HepG2 (cell line): ENCODE measurements around the gene CENPO. TPM values are rescaled to one million over a fixed set of nuclear protein-coding genes. Genes with fewer than 3 reads are reported as not detected.

ENCODE experiments used
- CCDC6 ChIP-seq: sonication (generic); formaldehyde crosslinking; IDR thresholded peaks from 2 replicates; pipeline ENCODE4 v1.8.1; 2022; ENCODE audit warnings: mild to moderate bottlenecking, missing genetic modification reagents, moderate library complexity
- CEBPB ChIP-seq: IDR thresholded peaks from 2 replicates; pipeline ENCODE4 v1.6.1; 2011; ENCODE audit warnings: low read depth, low read length, improper control_type of control experiment, borderline replicate concordance
- DNMT3B ChIP-seq: conservative IDR thresholded peaks from 2 replicates; pipeline ENCODE4 v1.6.1; 2016; ENCODE audit warnings: missing biosample characterization, control low read depth
- FOXP1 ChIP-seq, 2 experiments: fragments of 450-650 bp in 1 of 2; IDR thresholded peaks; 2 replicates each; pipeline ENCODE4 v1.6.1; 2017 to 2018; ENCODE audit warnings: antibody characterized with exemption in 1 of 2
- GTF2F1 ChIP-seq: fragments of 150-350 bp; IDR thresholded peaks from 2 replicates; pipeline ENCODE4 v1.6.1; 2014; ENCODE audit warnings: low read length
- HDAC2 ChIP-seq: sonication (generic); formaldehyde crosslinking; IDR thresholded peaks from 2 replicates; pipeline ENCODE4 v1.4.0; 2020; ENCODE audit warnings: missing genetic modification reagents
- MTA1 ChIP-seq: sonication (generic); formaldehyde crosslinking; IDR thresholded peaks from 2 replicates; pipeline ENCODE4 v1.4.0; 2020; ENCODE audit warnings: missing genetic modification reagents, mild to moderate bottlenecking, borderline replicate concordance
- MTA3 ChIP-seq: sonication (generic); formaldehyde crosslinking; IDR thresholded peaks from 2 replicates; pipeline ENCODE4 v1.4.0; 2020; ENCODE audit warnings: missing genetic modification reagents
- PITX1 ChIP-seq: sonication (generic); formaldehyde crosslinking; IDR thresholded peaks from 2 replicates; pipeline ENCODE4 v1.5.1; 2020; ENCODE audit warnings: mild to moderate bottlenecking, missing genetic modification reagents
- RFXAP ChIP-seq: sonication (generic); formaldehyde crosslinking; IDR thresholded peaks from 2 replicates; pipeline ENCODE4 v1.4.0; 2020; ENCODE audit warnings: missing genetic modification reagents, borderline replicate concordance
- TARDBP ChIP-seq: sonication (generic); formaldehyde crosslinking; IDR thresholded peaks from 2 replicates; pipeline ENCODE4 v1.8.0; 2022; ENCODE audit warnings: mild to moderate bottlenecking, missing genetic modification reagents
- ZNF136 ChIP-seq: sonication (generic); formaldehyde crosslinking; IDR thresholded peaks from 2 replicates; pipeline ENCODE4 v1.8.1; 2022; ENCODE audit warnings: low read depth, mild to moderate bottlenecking, moderate library complexity, missing genetic modification reagents
- ZNF567 ChIP-seq: sonication (generic); formaldehyde crosslinking; IDR thresholded peaks from 2 replicates; pipeline ENCODE4 v1.8.1; 2023; ENCODE audit warnings: mild to moderate bottlenecking, missing genetic modification reagents, borderline replicate concordance
- ZNF749 ChIP-seq: sonication (generic); formaldehyde crosslinking; IDR thresholded peaks from 2 replicates; pipeline ENCODE4 v1.8.0; 2022; ENCODE audit warnings: mild to moderate bottlenecking, missing genetic modification reagents, moderate library complexity, borderline replicate concordance
- ZNF841 ChIP-seq: sonication (generic); formaldehyde crosslinking; IDR thresholded peaks from 2 replicates; pipeline ENCODE4 v1.8.1; 2023; ENCODE audit warnings: missing genetic modification reagents, borderline replicate concordance
- polyA plus RNA-seq, 8 experiments: library from polyadenylated mRNA; depleted of rRNA in 3 of 8; stranded (reverse) in 7 of 8; unstranded in 1 of 8; fragments of >200 nt; fragmentation: Illumina TruSeq in 4 of 8; extraction: Trizol in 4 of 8; gene quantifications; 2 replicates each; pipeline versions ENCODE4 v1.2.1 to v1.2.3, GENCODE V29; 2011 to 2016; ENCODE audit warnings: low read depth in 4 of 8, missing spikeins in 1 of 8, mixed read lengths in 1 of 8; ENCODE audit not compliant: insufficient read depth in 1 of 8
- total RNA-seq, 5 experiments: library from RNA; depleted of rRNA; stranded (reverse); fragments of >200 nt; fragmentation: Illumina TruSeq; extraction: Trizol; gene quantifications; 2 replicates each; pipeline ENCODE4 v1.2.3, GENCODE V29; 2016; ENCODE audit warnings: low read depth in 1 of 5
- TF ChIP-seq, protein P1 (sequence below): sonication (generic); formaldehyde crosslinking; IDR thresholded peaks from 2 replicates; pipeline ENCODE4 v1.4.0; 2020; ENCODE audit warnings: missing genetic modification reagents
- TF ChIP-seq, protein P2 (sequence below), 2 experiments: sonication (generic) in 1 of 2; formaldehyde crosslinking in 1 of 2; IDR thresholded peaks; 2 replicates each; pipeline versions ENCODE4 v1.5.1 to v1.6.1; 2011 to 2020; ENCODE audit warnings: borderline replicate concordance in 1 of 2, low read depth in 1 of 2, low read length in 1 of 2, mild to moderate bottlenecking in 1 of 2, missing genetic modification reagents in 1 of 2, moderate library complexity in 1 of 2
- TF ChIP-seq, protein P3 (sequence below): fragments of 450-650 bp; IDR thresholded peaks from 2 replicates; pipeline ENCODE4 v1.6.1; 2016
- TF ChIP-seq, protein P4 (sequence below): sonication (generic); formaldehyde crosslinking; IDR thresholded peaks from 2 replicates; pipeline ENCODE4 v1.4.0; 2020; ENCODE audit warnings: missing genetic modification reagents, mild to moderate bottlenecking, borderline replicate concordance

The CENPO gene
- total and polyA plus RNA-seq, 2 of the 13 experiments (the other 11 are each of a cell fraction or from before 2014, with no cell fraction given) = 19.7 to 35.5 TPM

DNA sequence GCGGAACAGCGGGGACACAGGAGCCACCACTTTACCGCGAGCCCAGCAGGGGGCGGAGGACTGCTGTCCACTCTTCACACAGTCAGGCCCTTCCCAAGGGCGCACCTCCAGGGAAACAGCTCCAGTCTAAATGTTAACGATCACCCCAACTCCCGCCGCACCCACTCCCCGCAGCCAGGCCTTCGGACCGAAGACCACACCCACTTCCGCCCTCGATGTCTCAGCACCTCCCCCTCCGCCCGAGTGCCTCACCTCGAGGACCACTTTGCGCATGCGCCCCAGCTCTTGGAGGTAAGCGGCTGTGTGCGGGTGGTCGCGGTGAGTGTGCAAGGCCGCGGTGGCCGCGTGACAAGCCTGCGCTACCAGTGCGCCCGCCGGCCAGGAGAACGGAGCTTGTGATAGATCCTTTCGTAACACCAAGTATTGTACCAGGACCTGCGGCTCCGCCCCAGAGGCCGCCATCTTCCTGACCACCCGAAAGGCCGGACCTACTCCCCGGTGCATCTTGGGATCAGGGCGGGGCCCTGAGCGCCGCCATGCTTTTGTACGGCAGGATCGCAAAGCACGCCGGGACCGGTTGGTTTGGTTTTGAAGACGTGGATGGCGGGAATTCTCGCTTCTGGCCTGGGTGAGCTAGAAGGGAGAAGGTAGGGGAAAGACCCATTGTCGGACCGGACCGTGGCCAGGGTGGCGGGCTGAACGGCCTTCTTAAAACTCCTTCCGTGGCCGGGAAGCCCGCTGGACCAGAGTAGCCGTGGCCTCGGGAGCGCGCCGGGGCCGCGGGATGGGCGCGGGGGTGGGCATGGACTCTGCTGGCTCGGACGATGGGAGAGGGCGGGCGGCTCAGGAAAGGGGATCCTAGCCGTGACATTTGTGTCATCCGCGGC, at the start of gene CENPO, which contains the start of gene PTRHD1 (continued):
- TF ChIP-seq GTF2F1 (0 out of 2 replicates have a peak, but pooled peaks have one; percentile 68), MTA1 (CRISPR knock-in tag) (peak; percentile 83; the same call in 1 of the 2 replicates), MTA3 (CRISPR knock-in tag) (no peak), RFXAP (no peak; the same call in 1 of the 2 replicates), PITX1 (no peak), ZNF841 (CRISPR knock-in tag) (0 out of 2 replicates have a peak, but pooled peaks have one; percentile 21), ZNF749 (CRISPR knock-in tag) (peak; percentile 93; the same call in 1 of the 2 replicates), ZNF567 (CRISPR knock-in tag) (peak; percentile 19; the same call in 1 of the 2 replicates), CCDC6 (CRISPR knock-in tag) (peak; percentile 92), CEBPB (no peak), TARDBP (CRISPR knock-in tag) (peak; percentile 91), FOXP1 (IDR thresholded peaks at IDR 0.05) (no peak), FOXP1 (CRISPR knock-in tag; IDR thresholded peaks at IDR 0.05) (no peak), ZNF136 (CRISPR knock-in tag) (peak; percentile 72), DNMT3B (CRISPR knock-in tag) (no peak), HDAC2 (CRISPR knock-in tag) (peak; percentile 63)
- TF ChIP-seq, protein P1, sequence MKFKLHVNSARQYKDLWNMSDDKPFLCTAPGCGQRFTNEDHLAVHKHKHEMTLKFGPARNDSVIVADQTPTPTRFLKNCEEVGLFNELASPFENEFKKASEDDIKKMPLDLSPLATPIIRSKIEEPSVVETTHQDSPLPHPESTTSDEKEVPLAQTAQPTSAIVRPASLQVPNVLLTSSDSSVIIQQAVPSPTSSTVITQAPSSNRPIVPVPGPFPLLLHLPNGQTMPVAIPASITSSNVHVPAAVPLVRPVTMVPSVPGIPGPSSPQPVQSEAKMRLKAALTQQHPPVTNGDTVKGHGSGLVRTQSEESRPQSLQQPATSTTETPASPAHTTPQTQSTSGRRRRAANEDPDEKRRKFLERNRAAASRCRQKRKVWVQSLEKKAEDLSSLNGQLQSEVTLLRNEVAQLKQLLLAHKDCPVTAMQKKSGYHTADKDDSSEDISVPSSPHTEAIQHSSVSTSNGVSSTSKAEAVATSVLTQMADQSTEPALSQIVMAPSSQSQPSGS (CRISPR knock-in tag) = peak; percentile 60; the same call in 1 of the 2 replicates
- TF ChIP-seq, protein P2, sequence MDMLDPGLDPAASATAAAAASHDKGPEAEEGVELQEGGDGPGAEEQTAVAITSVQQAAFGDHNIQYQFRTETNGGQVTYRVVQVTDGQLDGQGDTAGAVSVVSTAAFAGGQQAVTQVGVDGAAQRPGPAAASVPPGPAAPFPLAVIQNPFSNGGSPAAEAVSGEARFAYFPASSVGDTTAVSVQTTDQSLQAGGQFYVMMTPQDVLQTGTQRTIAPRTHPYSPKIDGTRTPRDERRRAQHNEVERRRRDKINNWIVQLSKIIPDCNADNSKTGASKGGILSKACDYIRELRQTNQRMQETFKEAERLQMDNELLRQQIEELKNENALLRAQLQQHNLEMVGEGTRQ (IDR thresholded peaks at IDR 0.05; ENCODE audit: low read depth, low read length) = no peak
- TF ChIP-seq, protein P2 (CRISPR knock-in tag; IDR thresholded peaks at IDR 0.05; ENCODE audit: borderline replicate concordance) = no peak; the same call in 1 of the 2 replicates
- TF ChIP-seq, protein P3, sequence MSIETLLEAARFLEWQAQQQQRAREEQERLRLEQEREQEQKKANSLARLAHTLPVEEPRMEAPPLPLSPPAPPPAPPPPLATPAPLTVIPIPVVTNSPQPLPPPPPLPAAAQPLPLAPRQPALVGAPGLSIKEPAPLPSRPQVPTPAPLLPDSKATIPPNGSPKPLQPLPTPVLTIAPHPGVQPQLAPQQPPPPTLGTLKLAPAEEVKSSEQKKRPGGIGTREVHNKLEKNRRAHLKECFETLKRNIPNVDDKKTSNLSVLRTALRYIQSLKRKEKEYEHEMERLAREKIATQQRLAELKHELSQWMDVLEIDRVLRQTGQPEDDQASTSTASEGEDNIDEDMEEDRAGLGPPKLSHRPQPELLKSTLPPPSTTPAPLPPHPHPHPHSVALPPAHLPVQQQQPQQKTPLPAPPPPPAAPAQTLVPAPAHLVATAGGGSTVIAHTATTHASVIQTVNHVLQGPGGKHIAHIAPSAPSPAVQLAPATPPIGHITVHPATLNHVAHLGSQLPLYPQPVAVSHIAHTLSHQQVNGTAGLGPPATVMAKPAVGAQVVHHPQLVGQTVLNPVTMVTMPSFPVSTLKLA = peak; percentile 30
- TF ChIP-seq, protein P4, sequence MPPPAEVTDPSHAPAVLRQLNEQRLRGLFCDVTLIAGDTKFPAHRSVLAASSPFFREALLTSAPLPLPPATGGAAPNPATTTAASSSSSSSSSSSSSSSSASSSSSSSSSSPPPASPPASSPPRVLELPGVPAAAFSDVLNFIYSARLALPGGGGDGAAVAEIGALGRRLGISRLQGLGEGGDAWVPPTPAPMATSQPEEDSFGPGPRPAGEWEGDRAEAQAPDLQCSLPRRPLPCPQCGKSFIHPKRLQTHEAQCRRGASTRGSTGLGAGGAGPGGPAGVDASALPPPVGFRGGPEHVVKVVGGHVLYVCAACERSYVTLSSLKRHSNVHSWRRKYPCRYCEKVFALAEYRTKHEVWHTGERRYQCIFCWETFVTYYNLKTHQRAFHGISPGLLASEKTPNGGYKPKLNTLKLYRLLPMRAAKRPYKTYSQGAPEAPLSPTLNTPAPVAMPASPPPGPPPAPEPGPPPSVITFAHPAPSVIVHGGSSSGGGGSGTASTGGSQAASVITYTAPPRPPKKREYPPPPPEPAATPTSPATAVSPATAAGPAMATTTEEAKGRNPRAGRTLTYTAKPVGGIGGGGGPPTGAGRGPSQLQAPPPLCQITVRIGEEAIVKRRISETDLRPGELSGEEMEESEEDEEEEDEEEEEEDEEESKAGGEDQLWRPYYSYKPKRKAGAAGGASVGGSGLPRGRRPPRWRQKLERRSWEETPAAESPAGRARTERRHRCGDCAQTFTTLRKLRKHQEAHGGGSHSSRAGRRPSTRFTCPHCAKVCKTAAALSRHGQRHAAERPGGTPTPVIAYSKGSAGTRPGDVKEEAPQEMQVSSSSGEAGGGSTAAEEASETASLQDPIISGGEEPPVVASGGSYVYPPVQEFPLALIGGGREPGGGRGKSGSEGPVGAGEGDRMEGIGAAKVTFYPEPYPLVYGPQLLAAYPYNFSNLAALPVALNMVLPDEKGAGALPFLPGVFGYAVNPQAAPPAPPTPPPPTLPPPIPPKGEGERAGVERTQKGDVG = peak; percentile 37; the same call in 1 of the 2 replicates
